Raji (cell line): ENCODE measurements around the gene FAM228A.

Source experiments
- POLR2A ChIP-seq: IDR thresholded peaks from 2 replicates; pipeline ENCODE4 v1.6.1; 2011; ENCODE audit warnings: low read depth, low read length, control low read depth; ENCODE audit not compliant: insufficient read depth

FAM228A gene

DNA sequence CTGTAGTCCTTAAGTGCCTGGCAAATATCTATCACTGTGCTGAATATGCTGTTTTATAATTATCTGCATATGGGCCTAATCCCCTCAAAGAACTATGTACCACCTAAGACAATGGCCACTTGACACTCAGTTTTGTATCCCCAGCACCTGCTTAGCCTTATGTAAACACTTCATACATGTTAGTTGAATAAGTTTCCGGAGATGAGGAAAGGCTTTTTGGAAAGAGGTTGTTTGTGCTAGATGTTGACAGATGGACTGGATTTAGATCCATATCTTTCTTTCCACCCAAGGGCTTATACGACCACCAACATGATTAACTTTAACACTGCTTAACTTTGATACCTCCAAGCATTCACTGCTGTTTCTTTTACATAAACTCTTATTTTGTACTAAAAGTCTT is 63.3 kb downstream of the FAM228A start:
- no peak for TF ChIP-seq POLR2A

DNA sequence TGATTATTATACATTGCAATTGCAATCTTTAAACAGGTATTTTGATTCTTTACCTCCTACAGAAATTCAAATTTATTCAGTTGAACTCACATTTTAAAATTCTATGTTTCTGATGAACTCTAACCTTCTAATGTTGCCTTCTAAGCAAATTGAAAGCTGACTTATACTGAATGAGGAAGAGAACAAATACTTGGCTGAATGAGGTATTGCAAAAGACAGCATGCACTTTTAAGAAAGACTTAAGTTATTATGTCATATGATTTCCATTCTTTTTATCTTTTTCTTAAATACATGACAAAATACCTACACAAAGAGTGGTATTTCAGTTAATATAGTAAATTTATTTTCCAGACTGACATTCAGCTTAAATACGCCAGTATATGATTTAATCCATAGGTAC is 64.7 kb downstream of the FAM228A start:
- TF ChIP-seq POLR2A, result no peak
